GM21825 (cell line): Measurements from ENCODE around the gene LIF.

ENCODE experiments used
- ATAC-seq: cut with Tn5 transposase; IDR thresholded peaks from one replicate; pipeline ENCODE4 v1.9.1; 2021; ENCODE audit warnings: mild to moderate bottlenecking, moderate library complexity; ENCODE audit not compliant: unreplicated experiment

LIF gene

GRCh38 chr22:30265131-30265720, 18.7 kb upstream of the LIF start:
- ATAC-seq, result no peak

- ATAC-seq, result no peak
Measured at GRCh38 chr22:30263883-30264282, 17.3 kb upstream of the LIF start.

- no peak for ATAC-seq
Measured at GRCh38 chr22:30262917-30263741, 16.6 kb upstream of the LIF start.

GRCh38 chr22:30262112-30262511, 15.6 kb upstream of the LIF start:
- no peak for ATAC-seq

- ATAC-seq, result no peak
Measured at GRCh38 chr22:30261134-30261533, 14.6 kb upstream of the LIF start.

GRCh38 chr22:30260682-30261081, 14.1 kb upstream of the LIF start:
- ATAC-seq, result no peak

GRCh38 chr22:30260276-30260675, 13.7 kb upstream of the LIF start:
- no peak for ATAC-seq

- no peak for ATAC-seq
Measured at GRCh38 chr22:30254314-30254713, 7.8 kb upstream of the LIF start.

GRCh38 chr22:30253205-30253852, 6.8 kb upstream of the LIF start:
- no peak for ATAC-seq

- ATAC-seq, result no peak
Measured at GRCh38 chr22:30252411-30253204, 6.0 kb upstream of the LIF start.

GRCh38 chr22:30251711-30252110, 5.2 kb upstream of the LIF start:
- no peak for ATAC-seq

- no peak for ATAC-seq
Measured at GRCh38 chr22:30250661-30251267, 4.2 kb upstream of the LIF start.

- ATAC-seq, result no peak
Measured at GRCh38 chr22:30250039-30250565, 3.5 kb upstream of the LIF start.

- ATAC-seq, result no peak
Measured at GRCh38 chr22:30249049-30250038, 2.8 kb upstream of the LIF start.

- no peak for ATAC-seq
Measured at GRCh38 chr22:30248484-30248883, 1.9 kb upstream of the LIF start.

GRCh38 chr22:30247974-30248373, 1.4 kb upstream of the LIF start:
- no peak for ATAC-seq

GRCh38 chr22:30247561-30247960, 1.0 kb upstream of the LIF start:
- no peak for ATAC-seq

GRCh38 chr22:30246814-30247376, 336 bp upstream of the LIF start:
- ATAC-seq, result no peak
